OCI-LY7 (cell line): ENCODE results near the gene KIF22. TPM values are rescaled to one million over a fixed set of nuclear protein-coding genes. Genes with fewer than 3 reads are reported as not detected.

Experiments
- BruUV-seq: library from RNA; stranded (reverse); fragments of 400-500 nt; replicated peaks from 2 replicates; lab custom pipeline; 2021; lab: Mats Ljungman, UMichigan
- CTCF ChIA-PET: fragments of 300-600 bp; sonication (Branson Sonifier 250); formaldehyde crosslinking; loops from one replicate; lab custom pipeline; 2022; ENCODE audit warnings: antibody characterized with exemption; ENCODE audit not compliant: unreplicated experiment; lab: Charles Lee
- POLR2A ChIA-PET: fragments of 300-600 bp; sonication (Branson Sonifier 250); formaldehyde crosslinking; loops from one replicate; lab custom pipeline; 2022; ENCODE audit warnings: antibody characterized with exemption; lab: Charles Lee
- DNase-seq: peaks from one replicate; pipeline ENCODE4 v3.0.0-alpha.2; 2015; ENCODE audit warnings: low spot score
- H2AFZ ChIP-seq: fragments of 200-600 bp; sonication (generic), shearing (Covaris generic); 2 replicates; pipeline ENCODE4 v1.6.1; 2014; ENCODE audit warnings: mild to moderate bottlenecking, antibody characterized with exemption, low read length, moderate library complexity
- H3K27ac ChIP-seq: fragments of 200-600 bp; sonication (generic); 2 replicates; pipeline ENCODE4 v1.5.1; 2014; ENCODE audit warnings: mixed run types, low read depth, mild to moderate bottlenecking, moderate library complexity, low read length, inconsistent platforms; ENCODE audit not compliant: poor library complexity, severe bottlenecking
- H3K36me3 ChIP-seq: fragments of 200-600 bp; sonication (generic); 2 replicates; pipeline ENCODE4 v1.6.1; 2014; ENCODE audit warnings: mild to moderate bottlenecking, antibody characterized with exemption, low read length, moderate library complexity, mixed read lengths; ENCODE audit not compliant: insufficient read depth
- H3K4me1 ChIP-seq: fragments of 200-600 bp; sonication (generic); 2 replicates; pipeline ENCODE4 v1.5.1; 2014; ENCODE audit warnings: mild to moderate bottlenecking, low read length; ENCODE audit not compliant: insufficient read depth, poor library complexity, severe bottlenecking
- H3K4me2 ChIP-seq: fragments of 200-600 bp; sonication (generic); 2 replicates; pipeline ENCODE4 v1.6.1; 2014; ENCODE audit warnings: mild to moderate bottlenecking, low read length
- H3K4me3 ChIP-seq: fragments of 200-600 bp; sonication (generic); 2 replicates; pipeline ENCODE4 v1.5.1; 2014; ENCODE audit warnings: mild to moderate bottlenecking, low read depth, low read length; ENCODE audit not compliant: poor library complexity, severe bottlenecking
- H3K79me2 ChIP-seq: fragments of 200-600 bp; sonication (generic); 2 replicates; pipeline ENCODE4 v1.6.1; 2016; ENCODE audit warnings: low read depth, mild to moderate bottlenecking, low read length, moderate library complexity, mixed read lengths; ENCODE audit not compliant: insufficient read depth
- H3K9me2 ChIP-seq: fragments of 200-600 bp; sonication (generic); 2 replicates; pipeline ENCODE4 v1.6.1; 2016; ENCODE audit warnings: mild to moderate bottlenecking, low read length, mixed read lengths; ENCODE audit not compliant: insufficient read depth
- H3K9me3 ChIP-seq: fragments of 200-600 bp; sonication (generic); 2 replicates; pipeline ENCODE4 v1.6.1; 2014; ENCODE audit warnings: mild to moderate bottlenecking, mixed run types, low read length, mixed read lengths
- H4K20me1 ChIP-seq: fragments of 200-600 bp; sonication (generic); 2 replicates; pipeline ENCODE4 v1.6.1; 2014; ENCODE audit warnings: mild to moderate bottlenecking, antibody characterized with exemption, low read length, moderate library complexity, mixed read lengths; ENCODE audit not compliant: insufficient read depth
- EZH2phosphoT487 ChIP-seq: fragments of 200-600 bp; sonication (generic); IDR thresholded peaks from 2 replicates; pipeline ENCODE4 v1.6.1; 2018; ENCODE audit warnings: low read depth, borderline replicate concordance, mild to moderate bottlenecking, mixed run types, antibody characterized with exemption, low read length, moderate library complexity, mixed read lengths
- intact Hi-C: fragments of 100-400 bp; cut with micrococcal nuclease; formaldehyde crosslinking; loops from one replicate; pipeline ENCODE4 v1.10.0; 2022; ENCODE audit not compliant: unreplicated experiment
- total RNA-seq, 2 experiments: library from RNA; depleted of rRNA in 1 of 2; stranded (reverse); fragments of >200 nt in 1 of 2; shearing (Covaris generic) in 1 of 2; gene quantifications; 2 replicates each; pipeline ENCODE4 v1.2.3, GENCODE V29; 2014 to 2022
- TF ChIP-seq, protein P1 (sequence below): fragments of 200-600 bp; sonication (generic); conservative IDR thresholded peaks from 2 replicates; pipeline ENCODE4 v1.5.1; 2014; ENCODE audit warnings: mild to moderate bottlenecking, antibody characterized with exemption, low read length, moderate library complexity, mixed read lengths

KIF22 gene
- total RNA-seq, 2 experiments from 2014 or later = 232 to 339 TPM

DNA sequence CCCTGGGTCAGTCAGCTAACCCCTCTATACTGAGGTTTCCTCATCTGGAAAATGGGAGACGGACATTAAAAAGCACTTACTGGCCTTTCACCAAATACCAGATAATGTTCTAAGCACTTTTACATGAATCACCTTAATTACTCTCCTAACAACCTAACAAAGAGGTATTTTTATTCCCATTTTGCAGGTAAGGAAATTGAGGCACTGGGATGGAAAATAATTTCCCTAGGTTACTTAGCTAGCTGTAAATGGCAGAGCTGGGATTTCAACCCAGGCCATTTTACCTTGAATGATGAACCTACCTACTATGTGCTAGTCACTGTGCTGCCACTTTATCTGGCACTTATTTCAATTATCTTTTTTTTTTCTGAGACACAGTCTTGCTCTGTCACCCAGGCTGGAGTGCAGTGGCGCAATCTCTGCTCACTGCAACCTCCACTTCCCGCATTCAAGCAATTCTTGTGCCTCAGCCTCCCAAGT is 3.7 kb downstream of the KIF22 start:
- intact Hi-C loops = no loop called here
- H3K4me2 ChIP-seq = peak overlapping the region; percentile 25; the same call in 1 of the 2 replicates
- ChIA-PET POLR2A (interaction anchor here (2.0 kb wide), 1 partner anchor 9 kb away, joined by 13 read pairs; no protein-coding TSS in a partner anchor), CTCF (interaction anchor here (0.6 kb wide), 2 partner anchors 10 to 180 kb away, joined by 3 read pairs; no protein-coding TSS in a partner anchor)
- H3K27ac ChIP-seq = no peak overlapping the region
- no peak for DNase-seq
- H3K36me3 ChIP-seq = peaks cover 83% of the 10 kb centered on the region
- no peaks in the 10 kb centered on the region for H3K9me2 ChIP-seq
- no peaks in the 10 kb centered on the region for H3K9me3 ChIP-seq
- peaks cover 67% of the 10 kb centered on the region for H3K79me2 ChIP-seq
- H3K4me3 ChIP-seq = no peak overlapping the region
- H2AFZ ChIP-seq = no peak overlapping the region
- peaks cover 32% of the 10 kb centered on the region for H3K4me1 ChIP-seq
- TF ChIP-seq EZH2phosphoT487 = no peak
- TF ChIP-seq, protein P1, sequence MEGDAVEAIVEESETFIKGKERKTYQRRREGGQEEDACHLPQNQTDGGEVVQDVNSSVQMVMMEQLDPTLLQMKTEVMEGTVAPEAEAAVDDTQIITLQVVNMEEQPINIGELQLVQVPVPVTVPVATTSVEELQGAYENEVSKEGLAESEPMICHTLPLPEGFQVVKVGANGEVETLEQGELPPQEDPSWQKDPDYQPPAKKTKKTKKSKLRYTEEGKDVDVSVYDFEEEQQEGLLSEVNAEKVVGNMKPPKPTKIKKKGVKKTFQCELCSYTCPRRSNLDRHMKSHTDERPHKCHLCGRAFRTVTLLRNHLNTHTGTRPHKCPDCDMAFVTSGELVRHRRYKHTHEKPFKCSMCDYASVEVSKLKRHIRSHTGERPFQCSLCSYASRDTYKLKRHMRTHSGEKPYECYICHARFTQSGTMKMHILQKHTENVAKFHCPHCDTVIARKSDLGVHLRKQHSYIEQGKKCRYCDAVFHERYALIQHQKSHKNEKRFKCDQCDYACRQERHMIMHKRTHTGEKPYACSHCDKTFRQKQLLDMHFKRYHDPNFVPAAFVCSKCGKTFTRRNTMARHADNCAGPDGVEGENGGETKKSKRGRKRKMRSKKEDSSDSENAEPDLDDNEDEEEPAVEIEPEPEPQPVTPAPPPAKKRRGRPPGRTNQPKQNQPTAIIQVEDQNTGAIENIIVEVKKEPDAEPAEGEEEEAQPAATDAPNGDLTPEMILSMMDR = no peak
- no TSS peak for BruUV-seq
- peaks cover 10% of the 10 kb centered on the region for H4K20me1 ChIP-seq

GRCh38 chr16:29802416-29802935 is 11.9 kb downstream of the KIF22 start:
- Histone ChIP-seq H2AFZ (no peak overlapping the region), H3K4me2 (no peak overlapping the region), H3K27ac (peak overlapping the region; percentile 88), H4K20me1 (no peaks in the 10 kb centered on the region), H3K79me2 (no peaks in the 10 kb centered on the region; the same call in 1 of the 2 replicates), H3K4me1 (peaks cover 30% of the 10 kb centered on the region), H3K9me3 (no peaks in the 10 kb centered on the region), H3K36me3 (peaks cover 78% of the 10 kb centered on the region), H3K9me2 (no peaks in the 10 kb centered on the region), H3K4me3 (no peak overlapping the region)
- intact Hi-C loops = no loop called here
- TF ChIP-seq, protein P1 = no peak
- TF ChIP-seq EZH2phosphoT487 = no peak
- ChIA-PET CTCF (no interaction called here), POLR2A (interaction anchor here (2.4 to 2.5 kb wide), 2 partner anchors 9 to 12 kb away, joined by 13 to 19 read pairs; partner anchors contain the start of gene KIF22)
- BruUV-seq = no TSS peak
- DNase-seq = no peak

DNA sequence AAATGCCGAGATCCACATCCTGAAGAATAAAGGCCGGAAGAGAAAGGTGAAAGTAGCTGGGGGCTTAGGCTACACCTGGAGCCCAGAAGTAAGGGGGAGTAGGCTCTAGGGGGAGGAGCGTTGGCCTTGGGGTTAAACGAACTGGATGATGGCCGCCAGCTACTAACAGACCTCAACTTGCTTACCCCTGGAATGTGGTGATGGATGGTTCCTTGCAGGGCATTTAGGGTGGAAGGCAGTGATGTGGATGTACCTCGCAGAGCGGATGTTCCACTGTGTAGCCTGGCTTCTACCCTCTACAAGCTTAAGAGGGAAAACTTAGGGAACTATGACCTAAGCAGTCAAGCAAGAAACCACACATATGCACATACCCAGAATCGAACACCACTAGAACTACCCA is 13.5 kb downstream of the KIF22 start:
- ChIA-PET CTCF (interaction anchor here (0.8 to 1.1 kb wide), 2 partner anchors 10 to 12 kb away, joined by 3 read pairs; partner anchors contain the start of gene PAGR1), POLR2A (interaction anchor here (0.7 to 2.5 kb wide), 8 partner anchors 9 to 103 kb away, joined by 3 to 19 read pairs (median 4); partner anchors contain the start of genes KIF22 and PAGR1)
- TF ChIP-seq, protein P1 = no peak
- TF ChIP-seq EZH2phosphoT487 = no peak
- Histone ChIP-seq H3K4me2 (peak overlapping the region; percentile 91), H3K4me3 (peak overlapping the region; percentile 71), H2AFZ (no peak overlapping the region), H4K20me1 (peaks cover 8% of the 10 kb centered on the region), H3K27ac (peak overlapping the region; percentile 88), H3K36me3 (peaks cover 78% of the 10 kb centered on the region), H3K79me2 (peaks cover 12% of the 10 kb centered on the region; the same call in 1 of the 2 replicates), H3K9me2 (no peaks in the 10 kb centered on the region), H3K9me3 (no peaks in the 10 kb centered on the region), H3K4me1 (peaks cover 40% of the 10 kb centered on the region)
- peak; percentile 43 for DNase-seq
- intact Hi-C loops = no loop called here
- TSS peak; percentile 24 for BruUV-seq
